HepG2 (cell line): ENCODE measurements around the gene PRDM15. TPM values are rescaled to one million over a fixed set of nuclear protein-coding genes. Genes with fewer than 3 reads are reported as not detected.

ENCODE experiments used
- CC2D1A ChIP-seq: sonication (generic); formaldehyde crosslinking; IDR thresholded peaks from 2 replicates; pipeline ENCODE4 v1.8.1; 2023; ENCODE audit warnings: mild to moderate bottlenecking, missing genetic modification reagents
- KLF11 ChIP-seq: IDR thresholded peaks from 2 replicates; pipeline ENCODE4 v1.6.1; 2016; ENCODE audit warnings: missing compliant biosample characterization
- NR2F6 ChIP-seq, 2 experiments: IDR thresholded peaks; 2 replicates each; pipeline ENCODE4 v1.6.1; 2016; ENCODE audit warnings: antibody characterized with exemption in 1 of 2, mild to moderate bottlenecking in 1 of 2
- RARA ChIP-seq: IDR thresholded peaks from 2 replicates; pipeline ENCODE4 v1.6.1; 2016; ENCODE audit warnings: missing genetic modification reagents, missing compliant biosample characterization
- SNRNP70 ChIP-seq: fragments of 200-400 bp; formaldehyde crosslinking; IDR thresholded peaks from 2 replicates; pipeline ENCODE4 v1.6.1; 2017; ENCODE audit warnings: mild to moderate bottlenecking, low read depth, low read length, moderate library complexity
- SOX5 ChIP-seq: IDR thresholded peaks from 2 replicates; pipeline ENCODE4 v1.6.1; 2016; ENCODE audit warnings: borderline replicate concordance
- SOX6 ChIP-seq, 2 experiments: fragments of 450-650 bp in 1 of 2; sonication (generic) in 1 of 2; formaldehyde crosslinking in 1 of 2; IDR thresholded peaks; 2 replicates each; pipeline versions ENCODE4 v1.4.0 to v1.6.1; 2017 to 2020; ENCODE audit warnings: antibody characterized with exemption in 1 of 2, mild to moderate bottlenecking in 1 of 2, missing genetic modification reagents in 1 of 2
- TBX3 ChIP-seq: fragments of 450-650 bp; IDR thresholded peaks from 2 replicates; pipeline ENCODE4 v1.6.1; 2017; ENCODE audit warnings: antibody characterized with exemption, mild to moderate bottlenecking, inconsistent platforms, borderline replicate concordance
- ZBTB21 ChIP-seq: sonication (generic); formaldehyde crosslinking; IDR thresholded peaks from 2 replicates; pipeline ENCODE4 v1.4.0; 2020; ENCODE audit warnings: missing genetic modification reagents
- ZBTB7A ChIP-seq: sonication (generic); formaldehyde crosslinking; IDR thresholded peaks from 2 replicates; pipeline ENCODE4 v1.8.0; 2022; ENCODE audit warnings: mild to moderate bottlenecking, missing genetic modification reagents
- ZNF629 ChIP-seq: sonication (generic); formaldehyde crosslinking; conservative IDR thresholded peaks from 2 replicates; pipeline ENCODE4 v1.5.0; 2020; ENCODE audit warnings: missing genetic modification reagents
- polyA plus RNA-seq, 8 experiments: library from polyadenylated mRNA; depleted of rRNA in 3 of 8; stranded (reverse) in 7 of 8; unstranded in 1 of 8; fragments of >200 nt; fragmentation: Illumina TruSeq in 4 of 8; extraction: Trizol in 4 of 8; gene quantifications; 2 replicates each; pipeline versions ENCODE4 v1.2.1 to v1.2.3, GENCODE V29; 2011 to 2016; ENCODE audit warnings: low read depth in 4 of 8, missing spikeins in 1 of 8, mixed read lengths in 1 of 8; ENCODE audit not compliant: insufficient read depth in 1 of 8
- total RNA-seq, 5 experiments: library from RNA; depleted of rRNA; stranded (reverse); fragments of >200 nt; fragmentation: Illumina TruSeq; extraction: Trizol; gene quantifications; 2 replicates each; pipeline ENCODE4 v1.2.3, GENCODE V29; 2016; ENCODE audit warnings: low read depth in 1 of 5
- TF ChIP-seq, protein P1 (sequence below): sonication (generic); formaldehyde crosslinking; IDR thresholded peaks from 2 replicates; pipeline ENCODE4 v1.4.0; 2020; ENCODE audit warnings: mild to moderate bottlenecking, low read depth, missing genetic modification reagents
- TF ChIP-seq, protein P2 (sequence below): sonication (generic); formaldehyde crosslinking; IDR thresholded peaks from 2 replicates; pipeline ENCODE4 v1.5.1; 2020; ENCODE audit warnings: mild to moderate bottlenecking, missing genetic modification reagents
- TF ChIP-seq, protein P3 (sequence below): IDR thresholded peaks from 2 replicates; pipeline ENCODE4 v1.4.0; 2020; ENCODE audit warnings: mild to moderate bottlenecking, missing genetic modification reagents
- TF ChIP-seq, protein P4 (sequence below): sonication (generic); formaldehyde crosslinking; IDR thresholded peaks from 2 replicates; pipeline ENCODE4 v1.4.0; 2020; ENCODE audit warnings: mild to moderate bottlenecking, missing genetic modification reagents

PRDM15 gene
- total and polyA plus RNA-seq, 2 of the 13 experiments (the other 11 are each of a cell fraction or from before 2014, with no cell fraction given) = 4.0 to 6.9 TPM

DNA sequence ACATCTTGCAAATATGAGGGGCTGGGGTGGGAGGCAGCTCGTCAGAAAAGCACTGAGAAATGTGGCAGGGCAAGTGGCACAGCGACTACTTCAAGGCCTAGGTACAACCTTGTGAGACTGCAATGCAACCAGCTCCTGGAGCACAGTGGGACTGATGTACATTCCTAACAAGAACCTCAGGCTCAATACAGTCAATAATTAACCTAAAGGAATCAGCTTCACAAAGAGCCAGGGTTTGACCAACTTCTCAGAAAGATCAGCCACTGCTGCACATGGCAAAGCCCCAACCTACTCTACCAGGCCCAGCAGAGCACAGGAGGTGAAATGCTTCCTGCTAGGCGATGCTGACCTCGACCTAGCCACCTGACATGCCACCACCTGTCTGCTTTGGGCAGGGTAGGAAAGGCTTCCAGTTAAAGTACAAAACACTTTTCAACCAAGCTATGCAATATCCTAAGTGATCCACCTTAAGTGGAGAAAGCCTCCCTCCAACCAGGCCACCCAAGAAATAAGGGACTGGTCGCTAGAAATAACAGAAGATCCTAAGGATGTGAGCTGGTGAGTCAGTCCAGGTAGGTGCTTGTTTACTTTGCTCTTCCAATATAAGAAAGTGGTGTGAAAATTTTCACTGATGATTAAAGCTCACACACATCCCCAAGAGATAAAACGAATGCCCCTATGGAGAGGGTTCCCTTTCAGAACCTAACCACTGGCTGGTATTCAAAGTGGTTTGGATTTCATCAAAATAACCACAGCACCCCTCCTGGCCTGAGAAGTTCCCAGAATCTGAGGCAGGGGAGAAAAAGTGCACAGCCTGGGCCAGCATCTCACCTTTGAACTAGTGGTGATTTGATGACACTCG is 114.4 kb downstream of the PRDM15 start (continued):
- TF ChIP-seq SOX5 (CRISPR knock-in tag) = peak; percentile 14; the same call in 1 of the 2 replicates
- TF ChIP-seq RARA (CRISPR knock-in tag) = peak; percentile 38; the same call in 1 of the 2 replicates
- no peak for TF ChIP-seq ZBTB21 (CRISPR knock-in tag)
- TF ChIP-seq, protein P1, sequence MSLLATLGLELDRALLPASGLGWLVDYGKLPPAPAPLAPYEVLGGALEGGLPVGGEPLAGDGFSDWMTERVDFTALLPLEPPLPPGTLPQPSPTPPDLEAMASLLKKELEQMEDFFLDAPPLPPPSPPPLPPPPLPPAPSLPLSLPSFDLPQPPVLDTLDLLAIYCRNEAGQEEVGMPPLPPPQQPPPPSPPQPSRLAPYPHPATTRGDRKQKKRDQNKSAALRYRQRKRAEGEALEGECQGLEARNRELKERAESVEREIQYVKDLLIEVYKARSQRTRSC = 0 out of 2 replicates have a peak, but pooled peaks have one; percentile 55
- TF ChIP-seq SNRNP70 = no peak
- TF ChIP-seq, protein P2, sequence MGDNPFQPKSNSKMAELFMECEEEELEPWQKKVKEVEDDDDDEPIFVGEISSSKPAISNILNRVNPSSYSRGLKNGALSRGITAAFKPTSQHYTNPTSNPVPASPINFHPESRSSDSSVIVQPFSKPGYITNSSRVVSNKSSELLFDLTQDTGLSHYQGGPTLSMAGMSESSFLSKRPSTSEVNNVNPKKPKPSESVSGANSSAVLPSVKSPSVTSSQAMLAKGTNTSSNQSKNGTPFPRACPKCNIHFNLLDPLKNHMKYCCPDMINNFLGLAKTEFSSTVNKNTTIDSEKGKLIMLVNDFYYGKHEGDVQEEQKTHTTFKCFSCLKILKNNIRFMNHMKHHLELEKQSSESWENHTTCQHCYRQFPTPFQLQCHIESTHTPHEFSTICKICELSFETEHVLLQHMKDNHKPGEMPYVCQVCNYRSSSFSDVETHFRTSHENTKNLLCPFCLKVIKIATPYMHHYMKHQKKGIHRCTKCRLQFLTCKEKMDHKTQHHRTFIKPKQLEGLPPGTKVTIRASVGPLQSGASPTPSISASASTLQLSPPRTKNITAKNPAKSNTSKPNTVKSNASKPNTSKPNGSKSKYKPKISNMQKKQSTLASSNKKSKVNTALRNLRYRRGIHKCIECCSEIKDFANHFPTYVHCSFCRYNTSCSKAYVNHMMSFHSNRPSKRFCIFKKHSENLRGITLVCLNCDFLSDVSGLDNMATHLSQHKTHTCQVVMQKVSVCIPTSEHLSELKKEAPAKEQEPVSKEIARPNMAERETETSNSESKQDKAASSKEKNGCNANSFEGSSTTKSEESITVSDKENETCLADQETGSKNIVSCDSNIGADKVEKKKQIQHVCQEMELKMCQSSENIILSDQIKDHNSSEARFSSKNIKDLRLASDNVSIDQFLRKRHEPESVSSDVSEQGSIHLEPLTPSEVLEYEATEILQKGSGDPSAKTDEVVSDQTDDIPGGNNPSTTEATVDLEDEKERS (CRISPR knock-in tag) = no peak
- TF ChIP-seq CC2D1A (CRISPR knock-in tag) = no peak
- TF ChIP-seq KLF11 = no peak
- TF ChIP-seq, protein P3, sequence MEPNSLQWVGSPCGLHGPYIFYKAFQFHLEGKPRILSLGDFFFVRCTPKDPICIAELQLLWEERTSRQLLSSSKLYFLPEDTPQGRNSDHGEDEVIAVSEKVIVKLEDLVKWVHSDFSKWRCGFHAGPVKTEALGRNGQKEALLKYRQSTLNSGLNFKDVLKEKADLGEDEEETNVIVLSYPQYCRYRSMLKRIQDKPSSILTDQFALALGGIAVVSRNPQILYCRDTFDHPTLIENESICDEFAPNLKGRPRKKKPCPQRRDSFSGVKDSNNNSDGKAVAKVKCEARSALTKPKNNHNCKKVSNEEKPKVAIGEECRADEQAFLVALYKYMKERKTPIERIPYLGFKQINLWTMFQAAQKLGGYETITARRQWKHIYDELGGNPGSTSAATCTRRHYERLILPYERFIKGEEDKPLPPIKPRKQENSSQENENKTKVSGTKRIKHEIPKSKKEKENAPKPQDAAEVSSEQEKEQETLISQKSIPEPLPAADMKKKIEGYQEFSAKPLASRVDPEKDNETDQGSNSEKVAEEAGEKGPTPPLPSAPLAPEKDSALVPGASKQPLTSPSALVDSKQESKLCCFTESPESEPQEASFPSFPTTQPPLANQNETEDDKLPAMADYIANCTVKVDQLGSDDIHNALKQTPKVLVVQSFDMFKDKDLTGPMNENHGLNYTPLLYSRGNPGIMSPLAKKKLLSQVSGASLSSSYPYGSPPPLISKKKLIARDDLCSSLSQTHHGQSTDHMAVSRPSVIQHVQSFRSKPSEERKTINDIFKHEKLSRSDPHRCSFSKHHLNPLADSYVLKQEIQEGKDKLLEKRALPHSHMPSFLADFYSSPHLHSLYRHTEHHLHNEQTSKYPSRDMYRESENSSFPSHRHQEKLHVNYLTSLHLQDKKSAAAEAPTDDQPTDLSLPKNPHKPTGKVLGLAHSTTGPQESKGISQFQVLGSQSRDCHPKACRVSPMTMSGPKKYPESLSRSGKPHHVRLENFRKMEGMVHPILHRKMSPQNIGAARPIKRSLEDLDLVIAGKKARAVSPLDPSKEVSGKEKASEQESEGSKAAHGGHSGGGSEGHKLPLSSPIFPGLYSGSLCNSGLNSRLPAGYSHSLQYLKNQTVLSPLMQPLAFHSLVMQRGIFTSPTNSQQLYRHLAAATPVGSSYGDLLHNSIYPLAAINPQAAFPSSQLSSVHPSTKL (CRISPR knock-in tag) = peak; percentile 27; the same call in 1 of the 2 replicates
- TF ChIP-seq, protein P4, sequence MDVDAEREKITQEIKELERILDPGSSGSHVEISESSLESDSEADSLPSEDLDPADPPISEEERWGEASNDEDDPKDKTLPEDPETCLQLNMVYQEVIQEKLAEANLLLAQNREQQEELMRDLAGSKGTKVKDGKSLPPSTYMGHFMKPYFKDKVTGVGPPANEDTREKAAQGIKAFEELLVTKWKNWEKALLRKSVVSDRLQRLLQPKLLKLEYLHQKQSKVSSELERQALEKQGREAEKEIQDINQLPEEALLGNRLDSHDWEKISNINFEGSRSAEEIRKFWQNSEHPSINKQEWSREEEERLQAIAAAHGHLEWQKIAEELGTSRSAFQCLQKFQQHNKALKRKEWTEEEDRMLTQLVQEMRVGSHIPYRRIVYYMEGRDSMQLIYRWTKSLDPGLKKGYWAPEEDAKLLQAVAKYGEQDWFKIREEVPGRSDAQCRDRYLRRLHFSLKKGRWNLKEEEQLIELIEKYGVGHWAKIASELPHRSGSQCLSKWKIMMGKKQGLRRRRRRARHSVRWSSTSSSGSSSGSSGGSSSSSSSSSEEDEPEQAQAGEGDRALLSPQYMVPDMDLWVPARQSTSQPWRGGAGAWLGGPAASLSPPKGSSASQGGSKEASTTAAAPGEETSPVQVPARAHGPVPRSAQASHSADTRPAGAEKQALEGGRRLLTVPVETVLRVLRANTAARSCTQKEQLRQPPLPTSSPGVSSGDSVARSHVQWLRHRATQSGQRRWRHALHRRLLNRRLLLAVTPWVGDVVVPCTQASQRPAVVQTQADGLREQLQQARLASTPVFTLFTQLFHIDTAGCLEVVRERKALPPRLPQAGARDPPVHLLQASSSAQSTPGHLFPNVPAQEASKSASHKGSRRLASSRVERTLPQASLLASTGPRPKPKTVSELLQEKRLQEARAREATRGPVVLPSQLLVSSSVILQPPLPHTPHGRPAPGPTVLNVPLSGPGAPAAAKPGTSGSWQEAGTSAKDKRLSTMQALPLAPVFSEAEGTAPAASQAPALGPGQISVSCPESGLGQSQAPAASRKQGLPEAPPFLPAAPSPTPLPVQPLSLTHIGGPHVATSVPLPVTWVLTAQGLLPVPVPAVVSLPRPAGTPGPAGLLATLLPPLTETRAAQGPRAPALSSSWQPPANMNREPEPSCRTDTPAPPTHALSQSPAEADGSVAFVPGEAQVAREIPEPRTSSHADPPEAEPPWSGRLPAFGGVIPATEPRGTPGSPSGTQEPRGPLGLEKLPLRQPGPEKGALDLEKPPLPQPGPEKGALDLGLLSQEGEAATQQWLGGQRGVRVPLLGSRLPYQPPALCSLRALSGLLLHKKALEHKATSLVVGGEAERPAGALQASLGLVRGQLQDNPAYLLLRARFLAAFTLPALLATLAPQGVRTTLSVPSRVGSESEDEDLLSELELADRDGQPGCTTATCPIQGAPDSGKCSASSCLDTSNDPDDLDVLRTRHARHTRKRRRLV (CRISPR knock-in tag) = no peak
- no peak for TF ChIP-seq SOX6 (IDR thresholded peaks at IDR 0.05)
- peak; percentile 32; the same call in 1 of the 2 replicates for TF ChIP-seq SOX6 (CRISPR knock-in tag; IDR thresholded peaks at IDR 0.05)
- no peak; the same call in 1 of the 2 replicates for TF ChIP-seq NR2F6 (IDR thresholded peaks at IDR 0.05)
- TF ChIP-seq NR2F6 (CRISPR knock-in tag; IDR thresholded peaks at IDR 0.05) = peak; percentile 44; the same call in 1 of the 2 replicates
- TF ChIP-seq TBX3 = no peak
- TF ChIP-seq ZNF629 (CRISPR knock-in tag) = 0 out of 2 replicates have a peak, but pooled peaks have one; percentile 9
- TF ChIP-seq ZBTB7A (CRISPR knock-in tag) = no peak
- TF ChIP-seq, all 625 proteins: peak for 46
